Astrocyte (in vitro differentiated cells and primary cell): ENCODE results near the gene LYRM7.

Experiments
- EZH2 ChIP-seq: IDR thresholded peaks from 2 replicates; pipeline ENCODE4 v1.6.1; 2012; ENCODE audit warnings: mild to moderate bottlenecking, low read length, inconsistent platforms; ENCODE audit not compliant: insufficient read depth
- TF ChIP-seq, protein P1 (sequence below): IDR thresholded peaks from 2 replicates; pipeline ENCODE4 v1.5.1; 2011; ENCODE audit warnings: low read depth, mild to moderate bottlenecking, inconsistent platforms, low read length, moderate library complexity; ENCODE audit not compliant: insufficient read depth

GRCh38 chr5:131206772-131207171 is 36.0 kb downstream of the LYRM7 start:
- TF ChIP-seq, protein P1, sequence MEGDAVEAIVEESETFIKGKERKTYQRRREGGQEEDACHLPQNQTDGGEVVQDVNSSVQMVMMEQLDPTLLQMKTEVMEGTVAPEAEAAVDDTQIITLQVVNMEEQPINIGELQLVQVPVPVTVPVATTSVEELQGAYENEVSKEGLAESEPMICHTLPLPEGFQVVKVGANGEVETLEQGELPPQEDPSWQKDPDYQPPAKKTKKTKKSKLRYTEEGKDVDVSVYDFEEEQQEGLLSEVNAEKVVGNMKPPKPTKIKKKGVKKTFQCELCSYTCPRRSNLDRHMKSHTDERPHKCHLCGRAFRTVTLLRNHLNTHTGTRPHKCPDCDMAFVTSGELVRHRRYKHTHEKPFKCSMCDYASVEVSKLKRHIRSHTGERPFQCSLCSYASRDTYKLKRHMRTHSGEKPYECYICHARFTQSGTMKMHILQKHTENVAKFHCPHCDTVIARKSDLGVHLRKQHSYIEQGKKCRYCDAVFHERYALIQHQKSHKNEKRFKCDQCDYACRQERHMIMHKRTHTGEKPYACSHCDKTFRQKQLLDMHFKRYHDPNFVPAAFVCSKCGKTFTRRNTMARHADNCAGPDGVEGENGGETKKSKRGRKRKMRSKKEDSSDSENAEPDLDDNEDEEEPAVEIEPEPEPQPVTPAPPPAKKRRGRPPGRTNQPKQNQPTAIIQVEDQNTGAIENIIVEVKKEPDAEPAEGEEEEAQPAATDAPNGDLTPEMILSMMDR: no peak
- no peak for TF ChIP-seq EZH2
